GM19043 (cell line): Measurements from ENCODE around the gene CLIC4.
"Not testable (repeated sequence)": the region's sequence is repeated elsewhere in the genome, so short reads cannot be mapped to it uniquely, and the experiment has no call there.

Experiments
- ATAC-seq: cut with Tn5 transposase; IDR thresholded peaks from one replicate; pipeline ENCODE4 v1.9.1; 2021; ENCODE audit warnings: low read depth; ENCODE audit not compliant: unreplicated experiment

CLIC4 gene

DNA sequence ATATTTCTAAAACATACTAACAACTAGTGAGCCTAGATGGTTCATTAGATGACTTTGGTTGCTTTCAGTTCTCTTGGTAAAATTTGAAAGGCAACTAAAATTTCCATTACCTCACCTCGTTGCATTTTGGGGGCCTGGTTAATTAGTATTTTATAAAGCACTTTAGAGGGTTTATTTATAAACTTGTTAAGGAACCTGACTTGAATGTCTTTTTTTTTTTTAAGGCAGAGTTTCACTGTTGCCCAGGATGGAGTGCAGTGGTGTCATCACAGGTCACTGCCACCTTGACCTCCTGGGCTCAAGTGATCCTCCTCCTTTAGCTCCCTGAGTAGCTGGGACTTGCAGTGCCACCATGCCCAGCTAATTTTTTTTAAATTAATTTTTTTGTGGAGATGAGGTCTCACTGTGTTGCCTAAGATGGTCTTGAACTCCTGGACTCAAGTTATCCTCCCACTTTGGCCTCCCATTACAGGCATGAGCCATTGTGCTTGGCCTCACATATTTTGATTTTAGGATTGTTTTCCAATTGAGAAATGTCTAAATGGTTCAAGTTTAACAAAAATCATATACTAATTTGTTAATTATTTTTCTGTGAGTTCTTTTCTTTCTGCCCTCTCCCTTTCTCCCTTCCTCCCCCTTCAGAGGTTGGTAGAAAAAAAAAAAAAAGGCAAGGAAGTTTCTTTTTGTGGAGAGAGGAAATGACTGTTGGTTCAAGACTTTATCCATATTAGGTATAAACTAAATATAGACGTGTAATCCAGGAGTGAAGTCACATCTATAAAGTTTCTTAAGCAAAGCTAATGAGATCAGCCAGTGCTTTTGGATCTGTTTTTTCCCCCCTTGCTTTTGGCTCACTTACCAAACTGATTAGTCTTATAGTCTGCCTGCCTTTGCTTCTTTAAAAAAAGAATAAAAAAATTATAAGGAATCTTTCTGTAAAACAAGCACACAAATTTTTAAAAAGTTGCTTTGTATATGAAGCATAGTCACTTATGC is 24.7 kb downstream of the CLIC4 start:
- ATAC-seq: no peak

DNA sequence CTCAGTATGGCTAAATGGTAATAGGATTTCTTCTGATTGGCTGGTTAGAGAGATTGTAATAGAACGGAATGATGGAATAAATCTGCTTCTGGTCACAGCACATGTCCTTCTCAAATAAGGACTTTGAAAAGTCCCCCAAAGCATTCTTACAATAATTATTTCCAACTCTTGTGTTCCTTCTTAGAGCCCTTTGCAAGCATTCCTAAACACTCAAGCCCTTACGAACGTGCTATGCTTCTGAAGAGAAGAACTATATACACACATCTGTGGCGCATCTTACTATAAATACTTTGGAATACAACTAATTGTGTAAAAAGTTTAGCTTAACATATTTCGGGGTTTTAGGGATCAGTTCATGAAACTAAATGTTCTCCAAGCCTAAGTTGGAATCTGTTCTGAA is 25.6 kb downstream of the CLIC4 start:
- no peak for ATAC-seq

DNA sequence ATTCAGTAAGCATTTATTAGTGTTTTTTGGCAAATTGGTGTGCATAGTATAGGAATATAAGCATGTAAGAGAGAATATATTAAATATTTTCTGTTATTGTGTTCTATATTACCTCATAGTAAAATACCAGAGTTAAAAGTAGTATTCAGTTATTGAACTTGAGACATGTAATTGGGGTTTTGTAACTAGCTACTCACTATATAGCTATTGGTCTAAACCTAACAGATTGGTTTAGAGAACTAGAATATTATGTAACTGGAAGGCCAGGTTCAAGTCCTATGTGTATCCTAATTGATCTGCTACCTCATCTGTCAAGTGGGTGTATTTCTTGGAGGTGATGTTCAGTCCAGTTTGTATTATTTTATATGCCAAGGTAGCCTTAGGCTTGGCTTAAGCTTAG is 26.3 kb downstream of the CLIC4 start:
- ATAC-seq: no peak

DNA sequence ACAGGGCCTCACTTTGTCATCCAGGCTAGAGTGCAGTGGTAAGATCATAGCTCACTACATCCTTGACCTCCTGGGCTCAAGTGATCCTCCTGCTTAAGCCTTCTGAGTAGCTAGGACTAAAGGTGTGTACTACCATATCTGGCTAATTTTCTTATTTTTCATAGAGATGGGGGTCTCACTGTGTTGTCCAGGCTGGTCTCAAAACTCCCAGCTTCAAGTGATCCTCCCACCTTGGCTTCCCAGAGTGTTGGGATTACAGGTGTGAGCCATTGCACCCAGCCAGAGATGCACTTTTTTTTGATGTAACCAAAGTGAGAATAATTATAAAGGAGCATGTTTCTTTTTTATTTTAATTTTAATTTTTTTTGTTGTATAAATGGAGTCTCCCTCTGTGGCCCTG is 28.4 kb downstream of the CLIC4 start:
- ATAC-seq: no peak

DNA sequence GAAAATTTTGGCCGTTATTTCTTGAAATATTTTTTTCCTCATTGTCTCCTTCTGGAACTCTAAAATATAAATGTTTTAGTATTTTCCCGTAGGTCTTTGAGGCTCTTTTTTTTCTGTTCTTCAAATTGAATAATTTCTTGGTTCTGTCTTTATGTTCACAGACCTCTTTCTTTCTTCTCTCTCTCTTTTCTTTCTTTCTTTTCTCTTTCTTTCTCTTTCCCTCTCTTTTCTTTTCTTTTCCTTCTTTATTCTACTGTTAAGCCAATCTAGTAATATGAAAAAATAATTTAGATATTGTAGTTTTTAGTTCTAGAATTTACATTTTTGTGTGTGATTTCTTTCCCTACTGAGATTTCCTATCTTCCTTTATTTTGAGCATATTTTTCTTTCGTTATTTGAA is 30.1 kb downstream of the CLIC4 start:
- no peak for ATAC-seq

DNA sequence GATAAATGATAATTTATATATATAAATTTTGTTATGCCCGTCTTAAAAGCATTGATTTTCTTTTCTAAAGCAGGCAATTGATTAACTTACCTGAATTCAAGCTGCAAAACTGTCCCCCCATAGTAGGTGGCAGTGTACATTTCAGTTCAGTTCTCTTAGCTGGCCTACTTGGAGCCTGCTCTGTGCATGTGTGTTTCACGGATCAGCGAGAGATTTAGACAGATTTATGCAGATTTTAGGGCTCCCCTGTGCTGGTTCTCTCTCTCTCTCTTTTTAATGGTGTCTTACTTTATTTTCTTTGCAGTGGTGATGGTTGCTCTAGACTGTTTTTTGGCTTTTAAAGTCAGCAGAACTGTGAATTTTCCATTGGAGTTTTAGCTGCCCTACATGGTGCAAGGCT is 30.7 kb downstream of the CLIC4 start:
- no peak for ATAC-seq

DNA sequence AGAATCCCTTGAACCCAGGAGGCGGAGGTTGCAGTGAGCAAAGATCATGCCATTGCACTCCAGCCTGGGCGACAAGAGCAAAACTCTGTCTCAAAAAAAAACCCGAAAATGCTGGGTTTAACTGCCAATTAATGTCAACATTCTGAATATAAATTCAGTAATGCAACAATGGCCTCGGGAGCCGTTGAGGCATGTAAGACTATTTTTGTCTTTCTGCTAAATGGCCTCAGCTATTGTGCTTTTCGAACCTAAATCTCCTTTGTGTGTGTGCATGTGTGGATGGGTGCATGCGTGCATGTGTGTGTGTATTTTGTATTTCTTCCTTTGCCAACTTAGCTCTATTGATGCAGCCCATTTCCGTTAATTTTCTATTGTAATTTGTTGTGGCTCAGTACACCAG is 31.6 kb downstream of the CLIC4 start:
- ATAC-seq: no peak

DNA sequence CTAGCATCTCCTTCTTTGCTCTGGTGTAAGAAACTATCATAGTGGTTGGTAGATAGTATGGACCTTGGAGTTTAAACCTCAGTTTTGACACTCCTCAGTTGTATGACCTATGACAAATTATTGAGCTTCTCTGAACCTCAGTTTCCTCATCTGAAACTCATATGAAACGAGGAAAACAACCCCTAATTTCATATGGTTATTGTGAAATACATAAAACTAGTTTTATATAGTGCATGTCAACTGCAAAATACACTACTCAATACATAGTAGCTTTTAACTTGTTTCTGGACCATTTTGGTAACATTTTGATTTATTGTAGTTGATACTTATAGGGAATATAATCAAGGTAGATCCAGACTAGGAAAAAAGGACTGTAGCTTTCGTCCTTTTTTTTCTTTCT is 32.9 kb downstream of the CLIC4 start:
- ATAC-seq: no peak

DNA sequence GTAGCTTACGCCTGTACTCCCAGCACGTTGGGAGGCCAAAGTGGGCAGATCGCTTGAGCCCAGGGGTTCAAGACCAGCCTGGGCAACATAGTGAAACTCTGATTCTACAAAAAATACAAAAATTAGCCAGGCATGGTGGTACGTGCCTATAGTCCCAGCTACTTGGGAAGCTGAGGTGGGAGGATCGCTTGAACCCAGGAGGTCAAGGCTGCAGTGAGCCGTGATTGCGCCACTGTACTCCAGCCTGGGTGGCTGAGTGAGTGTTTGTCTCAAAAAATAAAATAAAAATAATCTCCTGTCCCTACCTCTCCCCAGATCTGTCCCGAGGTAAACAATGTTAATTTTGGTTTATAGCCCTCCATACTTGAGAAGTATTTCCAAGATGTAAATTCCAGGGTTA is 34.0 kb downstream of the CLIC4 start:
- not testable (repeated sequence) for ATAC-seq

DNA sequence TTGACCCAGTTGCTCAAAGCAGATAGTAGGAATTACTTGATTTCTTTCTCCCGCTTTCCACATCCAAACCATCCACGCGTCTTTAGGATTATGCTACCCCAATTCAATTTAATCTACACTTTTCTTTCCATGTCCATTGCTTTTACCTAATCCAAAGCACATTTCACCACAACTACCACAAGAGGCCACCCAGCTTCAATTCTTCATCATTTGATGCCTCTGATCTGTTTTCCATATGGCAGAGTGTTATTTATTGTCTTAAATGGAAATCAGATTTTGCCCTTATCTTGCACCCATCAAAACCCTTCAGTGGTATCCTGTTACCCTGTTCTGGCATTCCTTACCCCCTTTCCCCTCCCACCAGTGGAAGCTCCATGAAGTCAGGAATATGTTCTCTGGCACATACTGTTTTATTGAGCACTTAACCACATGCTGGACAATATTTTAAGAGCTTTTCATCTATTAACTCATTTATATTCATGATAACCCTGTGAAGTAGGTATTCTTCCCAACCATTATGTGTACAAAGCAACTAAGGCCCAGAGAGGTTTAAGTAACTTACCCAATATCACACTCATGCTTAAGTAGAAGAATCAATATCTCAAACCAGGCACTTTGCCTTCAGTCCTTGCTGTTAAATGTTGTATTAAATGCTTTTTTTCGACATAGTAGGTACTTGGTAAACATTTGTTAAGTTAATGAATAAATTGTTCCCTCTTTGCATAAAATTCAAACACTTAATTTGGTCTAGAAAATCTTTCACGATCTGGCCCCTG is 34.6 kb downstream of the CLIC4 start:
- ATAC-seq: no peak

DNA sequence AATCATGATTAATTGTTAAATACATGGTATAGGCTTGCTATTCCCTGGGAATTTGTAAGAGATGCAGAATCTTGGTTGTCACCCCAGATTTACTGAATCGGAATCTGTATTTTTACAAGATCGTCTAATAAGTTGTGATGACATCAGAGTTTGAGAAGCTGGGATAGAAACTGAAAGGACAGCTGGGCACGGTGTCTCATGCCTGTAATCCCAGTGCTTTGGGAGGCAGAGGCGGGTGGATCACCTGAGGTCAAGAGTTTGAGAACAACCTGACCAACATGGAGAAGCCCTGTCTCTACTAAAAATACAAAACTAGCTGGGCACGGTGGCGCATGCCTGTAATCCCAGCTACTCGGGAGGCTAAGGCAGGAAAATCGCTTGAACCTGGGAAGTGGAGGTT is 35.4 kb downstream of the CLIC4 start:
- ATAC-seq: not testable (repeated sequence)

DNA sequence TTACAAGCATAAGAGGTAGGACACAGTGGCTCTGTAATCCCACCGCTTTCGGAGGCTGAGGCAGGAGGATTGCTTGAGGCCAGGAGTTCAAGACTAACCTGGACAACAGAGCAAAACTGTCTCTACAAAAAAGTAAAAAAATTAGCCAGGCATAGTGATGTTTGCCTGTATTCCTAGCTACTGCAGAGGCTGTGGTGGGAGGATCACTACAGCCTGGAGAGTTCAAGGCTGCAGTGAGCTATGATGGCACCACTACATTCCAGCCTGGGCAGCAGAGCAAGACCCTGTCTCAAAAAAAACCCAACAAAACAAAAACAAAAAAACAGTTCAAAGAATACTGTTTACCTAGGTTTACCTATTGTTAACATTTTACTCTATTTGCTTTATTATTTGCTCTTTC is 37.4 kb downstream of the CLIC4 start:
- ATAC-seq: no peak

DNA sequence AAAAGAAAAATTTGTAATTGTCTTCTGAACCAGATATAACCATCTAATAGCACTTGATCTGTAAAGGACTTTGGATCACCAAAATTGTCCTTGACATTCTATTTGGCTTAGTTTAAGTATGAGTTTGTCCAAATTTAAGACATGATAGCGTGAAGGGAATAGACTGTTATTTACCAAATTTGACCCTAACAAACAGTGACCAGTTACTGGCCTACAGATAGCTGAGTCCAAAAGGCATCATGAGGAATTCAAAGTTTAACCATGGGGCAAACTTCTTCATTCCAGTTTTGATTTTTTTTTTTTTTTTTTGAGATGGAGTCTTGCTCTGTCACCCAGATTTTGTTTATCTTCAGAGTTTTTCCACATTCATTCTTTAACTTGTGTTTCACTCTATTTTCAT is 38.5 kb downstream of the CLIC4 start:
- no peak for ATAC-seq

DNA sequence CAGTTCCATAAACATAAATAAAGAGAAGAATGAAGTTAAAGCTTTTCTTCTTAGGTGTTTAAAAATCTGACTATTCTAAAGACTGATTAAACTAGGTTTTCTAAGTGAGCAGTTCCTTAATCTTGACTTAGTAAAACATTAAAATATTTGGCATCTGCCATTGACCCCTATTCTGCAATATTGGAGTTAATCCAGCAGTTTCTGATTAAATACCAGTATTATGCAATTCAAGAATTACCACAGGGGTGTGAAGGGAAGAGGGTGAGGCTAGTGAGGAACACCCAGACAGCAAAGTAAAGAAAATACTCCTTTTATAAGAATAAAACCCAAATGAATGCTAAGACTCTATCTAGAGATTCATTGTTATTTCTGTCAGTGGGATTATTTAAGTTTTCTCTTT is 40.9 kb downstream of the CLIC4 start:
- no peak for ATAC-seq

DNA sequence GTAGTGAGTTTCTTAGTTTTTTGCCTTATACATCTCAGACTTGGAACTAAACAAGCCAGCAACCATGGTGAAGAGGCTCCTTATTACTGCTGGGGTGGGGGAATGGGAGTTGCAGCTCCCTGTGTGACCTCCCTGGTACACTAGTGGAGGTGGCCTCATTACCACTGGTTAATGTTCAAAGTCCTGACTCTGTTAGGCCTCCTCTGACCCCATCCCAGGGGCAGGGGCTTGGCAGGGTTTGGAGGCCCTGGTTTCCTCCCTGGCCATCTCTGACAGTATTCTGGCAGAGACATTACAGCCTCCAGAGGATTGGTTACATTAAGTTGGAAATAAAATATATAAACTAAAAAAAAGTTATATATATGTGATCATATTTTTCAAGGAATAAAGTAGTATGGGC is 45.2 kb downstream of the CLIC4 start:
- ATAC-seq: no peak

DNA sequence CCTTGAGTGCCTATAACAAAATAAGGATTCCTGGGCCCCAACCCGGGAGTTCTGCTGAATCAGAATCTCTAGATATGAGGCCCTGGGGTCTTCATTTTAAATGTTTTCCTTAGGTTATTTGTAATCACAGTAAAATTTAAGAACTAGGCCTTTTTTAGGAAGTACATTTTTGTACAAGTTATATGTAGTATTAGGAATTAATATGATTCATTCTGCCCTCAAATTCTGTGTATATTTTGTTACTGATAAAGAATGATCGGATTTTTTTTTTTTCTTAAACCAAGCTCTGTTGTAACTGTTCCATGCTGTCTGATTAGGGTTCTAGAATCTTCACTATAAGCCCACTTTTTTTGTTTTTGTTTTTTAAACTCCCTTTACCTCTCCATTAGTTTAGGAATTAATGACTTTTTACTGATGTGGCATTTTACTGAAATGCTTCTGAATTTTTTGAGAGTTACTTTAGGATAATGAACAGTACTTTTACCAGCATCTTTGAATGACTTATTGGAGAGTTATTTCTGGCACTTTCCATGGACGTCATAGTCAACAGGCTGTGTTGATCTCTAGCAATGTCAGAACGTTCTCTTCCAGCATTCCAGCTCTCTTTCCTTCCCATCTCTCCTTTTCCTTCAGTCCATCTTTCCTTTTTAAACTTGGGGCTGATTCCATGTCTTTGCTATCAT is 48.3 kb downstream of the CLIC4 start:
- ATAC-seq: no peak

DNA sequence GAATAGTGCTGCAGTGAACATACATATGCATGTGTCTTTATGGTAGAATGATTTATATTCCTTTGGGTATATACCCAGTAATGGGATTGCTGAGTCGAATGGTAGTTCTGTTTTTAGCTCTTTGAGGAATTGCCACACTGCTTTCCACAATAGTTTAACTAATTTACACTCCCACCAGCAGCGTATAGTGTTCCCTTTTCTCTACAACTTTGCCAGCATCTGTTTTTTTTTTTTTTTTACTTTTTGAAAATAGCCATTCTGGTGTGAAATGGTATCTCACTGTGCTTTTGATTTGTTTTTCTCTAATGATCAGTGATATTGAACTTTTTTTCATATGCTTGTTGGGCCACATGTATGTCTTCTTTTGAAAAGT is 48.9 kb downstream of the CLIC4 start:
- ATAC-seq: not testable (repeated sequence)

DNA sequence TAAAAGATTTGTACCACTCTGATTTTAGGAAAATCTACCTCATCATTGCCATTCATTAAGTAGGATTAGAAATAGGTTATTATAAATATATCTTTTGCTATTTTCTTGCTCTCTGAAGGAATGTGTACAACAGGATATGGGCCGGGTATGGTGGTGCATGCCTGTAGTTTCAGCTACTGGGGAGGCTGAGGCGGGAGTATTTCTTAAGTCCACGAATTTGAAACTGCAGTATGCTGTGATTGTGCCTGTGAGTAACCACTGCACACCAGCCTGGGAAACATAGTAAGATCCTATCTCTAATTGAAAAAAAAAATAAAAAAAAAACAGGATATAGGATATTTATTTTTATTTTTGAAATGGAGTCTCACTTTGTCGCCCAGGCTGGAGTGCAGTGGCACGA is 50.0 kb downstream of the CLIC4 start:
- no peak for ATAC-seq

DNA sequence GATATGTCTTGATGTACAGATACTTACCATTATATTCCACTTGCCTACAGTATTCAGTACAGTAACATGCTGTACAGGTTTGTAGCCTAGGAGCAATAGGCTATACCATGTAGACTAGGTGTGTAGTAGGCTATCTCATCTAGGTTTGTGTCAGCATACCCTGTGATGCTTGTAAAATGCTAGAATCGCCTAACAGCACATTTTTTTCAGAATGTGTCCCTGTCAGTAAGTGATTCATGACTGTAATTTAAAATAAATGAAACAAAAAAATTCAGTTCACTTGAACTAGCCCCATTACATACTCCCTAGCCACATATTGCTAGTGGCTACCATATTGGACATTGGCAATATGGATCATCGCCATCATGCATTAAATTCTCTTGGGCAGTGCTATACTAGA is 51.3 kb downstream of the CLIC4 start:
- ATAC-seq: no peak

DNA sequence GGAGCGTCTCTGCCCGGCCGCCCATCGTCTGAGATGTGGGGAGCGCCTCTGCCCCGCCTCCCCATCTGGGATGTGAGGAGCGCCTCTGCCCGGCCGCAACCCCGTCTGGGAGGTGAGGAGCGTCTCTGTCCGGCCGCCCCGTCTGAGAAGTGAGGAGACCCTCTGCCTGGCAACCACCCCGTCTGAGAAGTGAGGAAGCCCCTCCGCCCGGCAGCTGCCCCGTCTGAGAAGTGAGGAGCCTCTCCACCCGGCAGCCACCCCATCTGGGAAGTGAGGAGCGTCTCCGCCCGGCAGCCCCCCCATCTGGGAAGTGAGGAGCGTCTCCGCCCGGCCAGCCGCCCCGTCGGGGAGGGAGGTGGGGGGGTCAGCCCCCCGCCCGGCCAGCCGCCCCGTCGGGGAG is 54.0 kb downstream of the CLIC4 start:
- not testable (repeated sequence) for ATAC-seq

DNA sequence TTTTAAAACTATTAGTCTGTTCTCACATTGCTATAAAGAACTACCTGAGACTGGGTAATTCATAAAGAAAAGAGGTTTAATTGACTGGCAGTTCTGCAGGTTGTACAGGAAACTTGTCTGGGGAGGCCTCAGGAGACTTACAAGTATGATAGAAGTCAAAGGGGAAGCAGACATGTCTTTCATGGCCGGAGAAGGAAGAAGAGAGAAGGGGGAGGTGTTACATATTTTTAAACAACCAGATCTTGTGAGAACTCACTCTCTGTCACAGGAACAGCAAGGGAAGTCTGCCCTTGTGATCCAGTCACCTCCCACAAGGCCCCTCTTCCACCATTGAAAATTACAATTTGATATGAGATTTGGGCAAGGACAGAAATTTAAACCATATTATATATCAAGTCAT is 55.9 kb downstream of the CLIC4 start:
- no peak for ATAC-seq
